Hepatocyte (in vitro differentiated cells): ENCODE data around the gene DAAM1. TPM values are rescaled to one million over a fixed set of nuclear protein-coding genes. Genes with fewer than 3 reads are reported as not detected.

Source experiments
- DNase-seq: peaks from one replicate; pipeline ENCODE4 v3.0.0-alpha.2; 2016; ENCODE audit warnings: low spot score
- H2AFZ ChIP-seq: fragments of 200-600 bp; sonication (generic); 2 replicates; pipeline ENCODE4 v1.6.0; 2016; ENCODE audit warnings: antibody characterized with exemption, mild to moderate bottlenecking
- H3K27ac ChIP-seq: fragments of 200-600 bp; sonication (generic); 2 replicates; pipeline ENCODE4 v1.5.1; 2016; ENCODE audit warnings: mild to moderate bottlenecking
- H3K27me3 ChIP-seq: fragments of 200-600 bp; sonication (generic); 2 replicates; pipeline ENCODE4 v1.6.1; 2016
- H3K36me3 ChIP-seq: fragments of 200-600 bp; sonication (generic); replicated peaks from 2 replicates; pipeline ENCODE4 v1.5.1; 2016; ENCODE audit warnings: low read depth; ENCODE audit not compliant: insufficient read depth
- H3K4me1 ChIP-seq: fragments of 200-600 bp; sonication (generic); 2 replicates; pipeline ENCODE4 v1.5.1; 2016; ENCODE audit warnings: mild to moderate bottlenecking, moderate library complexity; ENCODE audit not compliant: insufficient read depth
- H3K4me2 ChIP-seq: fragments of 200-600 bp; sonication (generic); 2 replicates; pipeline ENCODE4 v1.6.0; 2016
- H3K4me3 ChIP-seq: fragments of 200-600 bp; sonication (generic); 2 replicates; pipeline ENCODE4 v1.5.1; 2016; ENCODE audit warnings: mild to moderate bottlenecking
- H3K79me2 ChIP-seq: fragments of 200-600 bp; sonication (generic); 2 replicates; pipeline ENCODE4 v1.6.0; 2017; ENCODE audit warnings: mild to moderate bottlenecking
- H3K9me2 ChIP-seq: fragments of 200-600 bp; sonication (generic); replicated peaks from 2 replicates; pipeline ENCODE4 v1.6.0; 2017; ENCODE audit warnings: mild to moderate bottlenecking; ENCODE audit not compliant: insufficient read depth
- H3K9me3 ChIP-seq: fragments of 200-600 bp; sonication (generic); 2 replicates; pipeline ENCODE4 v1.5.1; 2016; ENCODE audit warnings: low read depth, mild to moderate bottlenecking
- H4K20me1 ChIP-seq: fragments of 200-600 bp; sonication (generic); 2 replicates; pipeline ENCODE4 v1.6.0; 2016; ENCODE audit warnings: mild to moderate bottlenecking; ENCODE audit not compliant: insufficient read depth, poor library complexity, severe bottlenecking
- CTCF ChIP-seq: fragments of 200-600 bp; sonication (generic); IDR thresholded peaks from 2 replicates; pipeline ENCODE4 v1.5.1; 2016; ENCODE audit warnings: antibody characterized with exemption, mild to moderate bottlenecking; ENCODE audit not compliant: poor library complexity
- EZH2 ChIP-seq: fragments of 200-600 bp; sonication (generic); IDR thresholded peaks from 2 replicates; pipeline ENCODE4 v1.6.1; 2016; ENCODE audit warnings: antibody characterized with exemption, mild to moderate bottlenecking, borderline replicate concordance
- EZH2phosphoT487 ChIP-seq: fragments of 200-600 bp; sonication (generic); IDR thresholded peaks from one replicate; pipeline ENCODE4 v1.6.1; 2018; ENCODE audit warnings: antibody characterized with exemption, mild to moderate bottlenecking, low read depth, moderate library complexity; ENCODE audit not compliant: unreplicated experiment, severe bottlenecking
- WGBS: methylation state at CpG from one replicate; pipeline ENCODE4 v1.1.6; 2016; ENCODE audit warnings: low lambda C conversion rate; ENCODE audit errors: missing lambda C conversion rate; 5-methylcytosine and 5-hydroxymethylcytosine counted together
- polyA plus RNA-seq: library from polyadenylated mRNA; unstranded; fragments of >200 nt; fragmentation: Nextera tagmentation; extraction: Ambion mirVana; gene quantifications from 2 replicates; pipeline ENCODE4 v1.2.1, GENCODE V29; 2016
- total RNA-seq: library from RNA; depleted of rRNA; stranded (reverse); fragments of >200 nt; gene quantifications from 2 replicates; pipeline ENCODE4 v1.2.3, GENCODE V29; 2014

The DAAM1 gene
- total and polyA plus RNA-seq, 2 experiments from 2014 or later, result 21.6 to 23.7 TPM

GRCh38 chr14:59271734-59272133 lies 83.3 kb downstream of the DAAM1 start:
- no peak for DNase-seq
- Histone ChIP-seq H3K4me1 (peaks cover 4% of the 10 kb centered on the region), H3K36me3 (no peaks in the 10 kb centered on the region), H3K9me3 (no peaks in the 10 kb centered on the region), H4K20me1 (no peaks in the 10 kb centered on the region), H3K4me3 (no peak overlapping the region), H3K27ac (no peak overlapping the region), H2AFZ (no peak overlapping the region), H3K27me3 (no peaks in the 10 kb centered on the region), H3K9me2 (no peaks in the 10 kb centered on the region), H3K79me2 (no peaks in the 10 kb centered on the region), H3K4me2 (no peak overlapping the region)
- TF ChIP-seq EZH2phosphoT487 (no peak), CTCF (no peak), EZH2 (no peak)
- WGBS, result 87% methylated on average over 4 of the region's 4 CpGs

- no peak for DNase-seq
- no peak overlapping the region for H2AFZ ChIP-seq
- no peak overlapping the region for H3K4me2 ChIP-seq
- H3K27ac ChIP-seq, result no peak overlapping the region
- no peak overlapping the region for H3K4me3 ChIP-seq
- H3K79me2 ChIP-seq, result no peaks in the 10 kb centered on the region
- peaks cover 4% of the 10 kb centered on the region for H3K4me1 ChIP-seq
- H4K20me1 ChIP-seq, result no peaks in the 10 kb centered on the region
- no peaks in the 10 kb centered on the region for H3K9me2 ChIP-seq
- H3K9me3 ChIP-seq, result no peaks in the 10 kb centered on the region
- no peaks in the 10 kb centered on the region for H3K36me3 ChIP-seq
- TF ChIP-seq EZH2 (no peak), CTCF (no peak), EZH2phosphoT487 (no peak)
- no peaks in the 10 kb centered on the region for H3K27me3 ChIP-seq
Measured at GRCh38 chr14:59272633-59273032, 84.2 kb downstream of the DAAM1 start.

DNA sequence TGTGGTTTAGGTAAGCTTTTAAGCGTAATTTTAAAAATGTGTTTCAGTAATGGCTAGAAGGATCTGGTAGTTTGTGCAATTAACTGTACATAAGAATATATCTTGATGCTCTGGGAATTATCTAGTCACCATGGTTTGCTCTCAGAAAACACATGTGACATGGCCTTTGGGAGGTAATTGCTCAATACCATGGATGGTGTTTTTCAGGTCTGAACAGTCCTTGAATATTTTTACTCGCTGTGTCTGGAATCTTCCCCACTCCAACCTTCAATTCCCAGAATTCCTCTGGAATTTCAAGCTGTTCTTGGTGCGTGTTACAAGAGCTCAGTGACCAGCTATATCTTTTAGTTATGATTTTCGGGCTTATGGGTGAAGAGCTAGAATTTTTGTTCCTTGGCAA lies 85.3 kb downstream of the DAAM1 start:
- Histone ChIP-seq H4K20me1 (no peaks in the 10 kb centered on the region), H3K36me3 (no peaks in the 10 kb centered on the region), H3K4me3 (no peak overlapping the region), H3K9me2 (no peaks in the 10 kb centered on the region), H3K4me2 (no peak overlapping the region), H3K4me1 (peaks cover 8% of the 10 kb centered on the region), H2AFZ (no peak overlapping the region), H3K9me3 (no peaks in the 10 kb centered on the region), H3K27ac (no peak overlapping the region), H3K27me3 (no peaks in the 10 kb centered on the region), H3K79me2 (no peaks in the 10 kb centered on the region)
- DNase-seq, result no peak
- TF ChIP-seq EZH2 (no peak), CTCF (no peak), EZH2phosphoT487 (no peak)
- 85% methylated on average over 4 of the region's 4 CpGs for WGBS

- Histone ChIP-seq H3K27ac (peak overlapping the region; percentile 5), H3K36me3 (no peaks in the 10 kb centered on the region), H3K9me3 (no peaks in the 10 kb centered on the region), H3K79me2 (no peaks in the 10 kb centered on the region), H3K4me2 (no peak overlapping the region), H3K4me3 (no peak overlapping the region), H3K4me1 (peaks cover 13% of the 10 kb centered on the region), H3K9me2 (no peaks in the 10 kb centered on the region), H2AFZ (no peak overlapping the region), H4K20me1 (no peaks in the 10 kb centered on the region), H3K27me3 (no peaks in the 10 kb centered on the region)
- no peak for DNase-seq
- TF ChIP-seq EZH2phosphoT487, result no peak
- no peak for TF ChIP-seq EZH2
- TF ChIP-seq CTCF, result no peak
- WGBS, result 79% methylated on average over 3 of the region's 3 CpGs
Measured at GRCh38 chr14:59274991-59275391, 86.5 kb downstream of the DAAM1 start.
